HG03439 (cell line): ENCODE results near the gene PI4K2B.
A peak's percentile ranks its signal among the peaks of the same experiment; 100 is the strongest.
"Not testable (repeated sequence)": the region's sequence is repeated elsewhere in the genome, so short reads cannot be mapped to it uniquely, and the experiment has no call there.

ENCODE experiments used
- ATAC-seq: cut with Tn5 transposase; IDR thresholded peaks from one replicate; pipeline ENCODE4 v1.9.1; 2021; ENCODE audit warnings: mild to moderate bottlenecking, moderate library complexity; ENCODE audit not compliant: unreplicated experiment

PI4K2B gene

GRCh38 chr4:25233737-25234389 lies at the start of gene PI4K2B:
Gene PI4K2B, plus strand, starts transcription at chr4:25234033. Its CDS starts 131 bp downstream, at chr4:25234164.
- peak; percentile 72 for ATAC-seq

DNA sequence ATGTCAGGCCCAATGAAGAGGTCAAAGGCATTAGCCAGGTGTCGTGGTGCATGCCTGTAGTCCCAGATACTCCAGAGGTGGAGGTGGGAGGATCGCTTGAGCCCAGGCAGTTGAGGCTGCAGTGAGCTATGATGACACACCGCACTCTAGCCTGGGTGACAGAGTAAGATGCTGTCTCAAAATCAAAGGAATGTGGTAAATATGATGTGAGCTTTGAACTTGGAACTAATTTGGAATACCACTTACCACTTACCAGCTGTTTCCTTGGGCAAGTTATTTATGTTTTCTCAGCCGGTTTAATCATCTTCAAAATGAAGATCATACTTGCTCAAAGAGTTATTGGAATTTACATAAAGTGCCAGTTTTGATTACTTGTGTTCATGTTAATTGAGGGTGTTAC lies 49.8 kb upstream of the PI4K2B start:
- no peak for ATAC-seq

- ATAC-seq, result no peak
Measured at GRCh38 chr4:25190407-25190806, 43.4 kb upstream of the PI4K2B start.

- ATAC-seq, result no peak
Measured at GRCh38 chr4:25198713-25199112, 35.1 kb upstream of the PI4K2B start.

DNA sequence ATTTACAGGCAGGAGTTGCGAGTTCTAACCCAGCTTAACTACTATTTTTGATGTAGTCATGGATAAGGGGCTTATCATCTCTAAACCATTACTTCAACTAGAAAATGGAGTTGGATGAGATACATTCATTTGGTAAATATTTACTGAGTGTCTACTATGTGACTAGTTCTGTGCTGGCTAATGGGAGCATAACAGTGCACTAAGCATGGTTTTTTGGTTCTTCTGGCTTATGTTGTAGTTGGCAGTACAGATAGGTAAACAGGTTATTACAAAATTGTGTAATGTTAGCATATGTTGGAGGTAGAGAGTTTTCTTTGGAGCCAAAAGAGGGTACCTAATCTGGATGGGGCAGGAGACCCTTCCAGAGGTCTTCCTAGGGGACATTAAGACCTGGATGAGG lies 25.8 kb upstream of the PI4K2B start:
- ATAC-seq, result no peak

DNA sequence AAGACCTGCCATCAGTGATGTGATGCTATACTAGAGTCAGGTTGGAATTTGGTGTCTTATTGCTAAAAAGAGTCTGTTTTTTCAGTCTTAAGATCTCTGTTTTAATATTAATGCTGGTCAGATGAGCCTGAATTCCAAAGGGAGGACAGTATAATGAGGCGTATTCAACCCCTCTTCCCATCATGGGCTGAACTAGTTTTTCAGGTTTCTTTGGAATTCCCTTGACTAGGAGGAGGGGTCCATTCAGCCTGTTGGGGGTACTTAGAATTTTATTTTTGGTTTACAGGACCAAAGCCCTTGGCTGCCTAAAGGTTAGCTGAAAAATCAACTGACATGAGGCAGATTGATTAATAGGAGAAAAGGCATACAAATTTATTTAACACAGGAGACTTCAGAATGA lies 24.1 kb upstream of the PI4K2B start:
- ATAC-seq, result no peak

DNA sequence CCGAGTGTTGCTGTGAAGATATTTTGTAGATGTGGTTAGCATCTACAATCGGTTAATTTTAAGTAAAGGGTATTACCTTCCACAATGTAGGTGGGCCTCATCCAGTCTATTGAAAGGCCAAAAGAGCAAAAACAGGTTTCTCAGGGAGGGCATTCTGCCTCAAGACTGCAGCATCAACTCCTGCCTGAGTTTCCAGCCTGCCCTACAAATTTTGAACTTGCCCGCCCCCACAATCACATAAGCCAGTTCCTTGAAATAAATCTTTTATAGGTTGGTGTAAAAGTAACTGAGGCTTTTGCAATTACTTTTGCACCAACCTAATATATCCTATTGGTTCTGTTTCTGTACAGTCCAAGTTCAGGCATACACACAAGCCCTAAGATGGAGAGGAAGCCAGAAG lies 22.1 kb upstream of the PI4K2B start:
- no peak for ATAC-seq

GRCh38 chr4:25212822-25213221 lies 21.0 kb upstream of the PI4K2B start:
- ATAC-seq, result no peak

DNA sequence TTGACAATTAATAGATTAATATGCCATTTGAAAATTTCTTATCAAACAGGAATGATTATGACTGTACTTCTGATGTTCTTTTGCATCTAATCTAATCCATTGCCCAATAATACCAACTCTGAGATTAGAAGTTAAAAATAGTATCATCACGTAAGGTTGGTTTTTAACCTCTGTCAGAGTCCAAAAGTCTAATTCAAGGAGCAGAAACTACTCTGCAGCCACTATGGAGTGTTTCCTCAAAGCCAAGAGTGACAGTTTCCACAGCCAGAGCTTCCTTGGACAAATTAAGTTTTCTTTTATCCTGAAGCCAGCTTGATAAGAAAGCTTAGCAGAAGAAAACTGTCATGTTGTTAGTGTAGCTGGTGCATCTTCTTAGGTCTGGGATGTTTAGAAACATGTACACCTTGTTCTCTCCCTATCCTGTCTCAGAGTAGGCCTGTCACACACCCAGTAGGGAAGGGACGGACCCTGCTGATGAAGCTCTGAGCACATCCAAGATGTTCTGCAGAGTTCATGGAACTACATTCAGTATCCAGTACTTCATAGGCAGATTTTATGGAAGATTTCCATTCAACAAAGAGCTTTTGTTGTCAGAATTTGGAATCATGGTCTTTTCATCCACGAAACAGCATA lies 20.4 kb upstream of the PI4K2B start:
- ATAC-seq, result no peak

GRCh38 chr4:25214750-25215149 lies 19.1 kb upstream of the PI4K2B start:
- not testable (repeated sequence) for ATAC-seq

- ATAC-seq, result no peak
Measured at GRCh38 chr4:25215511-25215910, 18.3 kb upstream of the PI4K2B start.

DNA sequence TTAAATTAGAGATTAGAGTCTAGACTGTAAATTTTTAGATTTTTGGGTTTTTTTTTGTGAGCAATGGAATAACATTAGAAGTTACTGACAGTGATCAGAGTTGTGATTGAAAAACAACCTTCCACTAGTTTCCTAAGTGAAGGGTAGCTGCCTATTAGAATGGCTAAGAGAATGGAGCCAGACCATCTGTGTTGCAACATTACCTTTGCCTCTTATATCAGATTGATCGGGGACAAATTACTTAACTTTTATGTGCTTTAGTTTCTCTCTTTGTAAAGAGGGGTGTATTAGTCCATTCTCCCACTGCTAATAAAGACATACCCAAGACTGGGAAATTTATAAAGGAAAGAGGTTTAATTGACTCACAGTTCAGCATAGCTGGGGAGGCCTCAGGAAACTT lies 12.5 kb upstream of the PI4K2B start:
- no peak for ATAC-seq

- ATAC-seq, result no peak
Measured at GRCh38 chr4:25223802-25224375, 9.9 kb upstream of the PI4K2B start.

- no peak for ATAC-seq
Measured at GRCh38 chr4:25229804-25230203, 4.0 kb upstream of the PI4K2B start.

DNA sequence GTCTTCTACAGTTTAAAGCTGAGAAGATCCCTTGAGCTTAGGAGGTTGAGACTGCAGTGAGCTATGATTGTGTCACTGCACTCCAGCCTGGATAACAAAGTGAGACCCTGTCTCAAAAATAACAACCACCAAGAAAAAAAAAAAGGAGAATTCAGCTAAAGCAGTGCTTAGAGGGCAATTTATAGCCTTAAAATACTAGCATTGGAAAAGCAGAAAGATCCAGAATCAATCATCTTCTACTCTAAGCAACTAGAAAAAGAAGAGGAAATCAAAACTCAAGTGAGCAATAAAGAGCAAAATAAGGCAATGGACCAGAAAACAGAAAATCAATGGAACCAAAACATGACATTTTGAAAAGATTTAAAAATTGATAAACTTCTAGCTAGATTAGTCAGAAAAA lies 639 bp upstream of the PI4K2B start:
- no peak for ATAC-seq

DNA sequence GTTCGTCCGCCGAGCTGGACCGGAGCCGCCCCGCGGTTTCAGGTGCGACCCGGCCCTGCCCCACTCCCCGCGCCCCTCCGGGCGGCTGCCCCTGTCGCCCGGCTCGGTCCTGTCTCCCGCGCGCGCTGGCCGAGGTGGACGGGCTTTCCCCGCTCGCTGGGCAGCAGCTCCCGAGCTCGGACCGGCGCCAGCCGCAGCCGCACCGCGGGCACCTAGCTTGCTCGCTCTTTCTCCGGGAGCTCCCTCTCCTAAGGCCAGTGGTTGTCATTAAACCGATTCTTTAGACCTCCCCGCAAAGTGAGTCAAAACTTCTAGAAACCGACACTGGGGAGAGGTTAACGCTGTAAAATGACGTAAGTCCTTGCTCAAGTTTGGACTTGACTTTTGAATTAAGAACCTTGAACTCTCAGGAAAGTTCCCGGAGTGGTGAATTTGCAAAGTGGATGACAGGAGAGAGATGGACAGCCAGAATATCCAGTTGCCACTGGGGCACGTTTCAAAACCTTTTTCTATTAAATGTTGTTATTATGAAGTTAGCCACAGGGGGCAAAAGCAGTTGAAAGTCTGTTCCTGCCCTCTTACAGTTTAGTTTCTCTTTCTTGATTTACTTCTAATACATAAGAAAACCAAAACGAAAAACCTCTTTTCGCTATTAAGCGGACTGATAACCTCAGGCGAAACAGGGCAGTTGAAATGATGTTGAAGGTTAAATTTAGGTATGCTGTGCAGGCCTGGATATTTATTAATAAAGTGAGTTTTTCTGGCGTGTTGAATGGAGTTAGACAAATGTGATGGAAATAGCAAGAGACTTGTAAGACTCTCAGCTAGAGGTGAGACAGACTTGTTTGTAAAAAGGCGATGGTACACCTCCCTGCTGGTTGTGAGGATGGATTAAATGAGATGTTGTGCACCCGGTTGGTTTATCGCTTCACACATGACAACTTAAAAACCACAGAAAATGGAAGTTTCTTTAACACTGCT lies 847 bp downstream of the PI4K2B start:
- peak; percentile 68 for ATAC-seq

DNA sequence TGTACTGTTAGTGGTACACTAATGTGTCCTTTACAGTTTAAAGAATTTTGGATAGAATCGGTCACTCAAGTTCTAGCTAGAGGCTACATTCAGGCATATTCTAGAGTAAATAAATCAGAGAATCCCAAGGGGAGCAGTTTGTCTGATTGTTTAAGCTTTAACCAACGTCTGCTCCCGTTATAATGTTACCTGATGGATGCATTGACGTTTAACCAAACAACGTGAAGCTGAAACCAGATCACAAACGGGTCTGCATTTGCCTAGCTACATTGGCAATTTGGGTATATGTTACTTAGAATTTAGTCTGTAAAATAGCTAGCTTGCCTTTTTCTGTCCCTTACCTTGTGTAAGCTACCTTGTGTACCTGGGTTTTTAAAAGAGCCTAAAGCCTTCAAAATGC lies 1.6 kb downstream of the PI4K2B start:
- ATAC-seq, result no peak

DNA sequence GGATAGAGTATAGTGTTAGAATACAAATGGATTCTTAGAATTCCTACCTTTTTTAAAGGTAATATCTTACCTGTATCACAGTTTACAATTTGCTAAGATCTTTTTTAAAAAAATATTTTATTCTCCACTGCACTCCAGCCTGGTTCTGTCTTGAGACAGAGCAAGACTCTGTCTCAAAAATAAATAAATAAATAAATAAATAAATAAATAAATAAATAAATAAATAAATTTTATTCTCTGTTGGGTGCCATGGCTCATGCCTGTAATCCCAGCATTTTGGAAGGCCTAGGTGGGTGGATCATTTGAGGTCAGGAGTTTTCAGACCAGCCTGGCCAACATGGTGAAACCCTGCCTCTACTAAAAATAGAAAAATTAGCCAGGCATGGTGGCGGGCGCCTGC lies 2.2 kb downstream of the PI4K2B start:
- not testable (repeated sequence) for ATAC-seq

- ATAC-seq, result no peak
Measured at GRCh38 chr4:25236971-25237370, 3.1 kb downstream of the PI4K2B start.

DNA sequence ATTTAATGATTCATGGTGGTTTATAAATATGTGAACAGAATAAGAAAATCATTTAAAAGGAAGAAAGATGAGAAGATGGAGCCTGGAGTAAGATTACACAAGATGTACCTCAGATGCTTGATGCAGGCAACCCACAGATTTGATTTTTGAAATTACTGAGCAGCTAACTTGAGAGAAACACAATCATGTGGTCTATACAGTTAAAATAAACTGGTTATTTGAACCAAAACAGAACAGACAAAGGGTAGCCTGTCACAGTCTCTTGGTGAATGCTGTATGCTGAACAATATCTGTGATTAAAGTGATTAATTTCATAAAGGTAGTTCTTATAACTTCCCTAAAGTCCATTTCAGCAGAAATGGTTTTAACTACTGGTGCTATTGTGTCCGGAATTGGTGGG lies 4.2 kb downstream of the PI4K2B start:
- ATAC-seq, result no peak

DNA sequence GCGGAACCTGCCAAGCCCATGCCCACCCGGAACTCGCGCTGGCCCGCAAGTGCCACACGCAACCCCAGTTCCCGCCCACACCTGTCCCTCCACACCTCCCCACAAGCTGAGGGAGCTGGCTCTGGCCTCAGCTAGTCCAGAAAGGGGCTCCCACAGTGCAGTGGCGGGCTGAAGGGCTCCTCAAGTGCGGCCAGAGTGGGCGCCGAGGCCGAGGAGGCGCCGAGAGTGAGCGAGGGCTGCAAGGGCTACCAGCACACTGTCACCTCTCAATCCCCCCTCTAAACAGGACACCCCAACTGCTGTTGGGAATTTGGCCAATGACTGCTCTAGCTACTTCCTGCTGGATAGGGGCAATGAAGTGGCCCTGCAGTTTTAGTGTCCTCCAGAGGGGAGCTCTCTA lies 5.7 kb downstream of the PI4K2B start:
- ATAC-seq, result not testable (repeated sequence)
